GM19463 (cell line): Measurements from ENCODE around the gene FES.

Experiments used
- ATAC-seq: cut with Tn5 transposase; IDR thresholded peaks from one replicate; pipeline ENCODE4 v1.9.1; 2021; ENCODE audit warnings: mild to moderate bottlenecking, moderate library complexity; ENCODE audit not compliant: unreplicated experiment

The FES gene

DNA sequence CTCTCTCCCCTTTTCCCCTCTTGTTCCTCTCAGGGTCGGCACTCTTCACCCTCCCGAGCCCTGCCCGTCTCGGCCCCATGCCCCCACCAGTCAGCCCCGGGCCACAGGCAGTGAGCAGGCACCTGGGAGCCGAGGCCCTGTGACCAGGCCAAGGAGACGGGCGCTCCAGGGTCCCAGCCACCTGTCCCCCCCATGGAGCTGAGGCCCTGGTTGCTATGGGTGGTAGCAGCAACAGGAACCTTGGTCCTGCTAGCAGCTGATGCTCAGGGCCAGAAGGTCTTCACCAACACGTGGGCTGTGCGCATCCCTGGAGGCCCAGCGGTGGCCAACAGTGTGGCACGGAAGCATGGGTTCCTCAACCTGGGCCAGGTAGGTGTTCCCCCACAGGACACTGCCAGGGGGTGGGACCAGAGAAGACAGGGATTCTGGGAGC is 8.7 kb upstream of the FES start:
- ATAC-seq = no peak

- no peak for ATAC-seq
Observed at GRCh38 chr15:90876046-90876445, 8.3 kb upstream of the FES start.

DNA sequence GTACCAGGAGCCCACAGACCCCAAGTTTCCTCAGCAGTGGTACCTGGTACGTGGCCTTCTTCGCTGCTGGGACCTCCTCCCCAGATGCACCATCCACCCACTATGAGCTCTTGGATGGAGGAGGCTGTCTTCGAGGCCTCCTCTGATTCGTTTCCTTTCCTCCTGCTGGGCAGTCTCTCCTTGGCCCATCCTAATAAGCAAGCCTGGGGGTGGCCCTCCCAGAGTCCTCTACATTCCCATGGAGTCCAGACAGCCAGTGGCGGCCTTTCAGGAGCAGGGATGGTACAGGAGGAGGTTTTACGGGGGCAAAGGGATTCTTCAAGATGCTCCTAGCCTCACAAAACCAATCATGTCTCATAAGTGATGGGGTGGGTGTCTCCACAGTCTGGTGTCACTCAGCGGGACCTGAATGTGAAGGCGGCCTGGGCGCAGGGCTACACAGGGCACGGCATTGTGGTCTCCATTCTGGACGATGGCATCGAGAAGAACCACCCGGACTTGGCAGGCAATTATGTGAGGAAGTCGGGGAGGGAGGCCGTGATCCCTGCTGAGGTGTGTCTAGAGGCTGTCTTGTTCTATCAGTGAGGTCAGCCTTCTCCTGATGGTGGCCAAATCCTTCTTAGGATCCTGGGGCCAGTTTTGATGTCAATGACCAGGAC is 7.7 kb upstream of the FES start:
- no peak for ATAC-seq

DNA sequence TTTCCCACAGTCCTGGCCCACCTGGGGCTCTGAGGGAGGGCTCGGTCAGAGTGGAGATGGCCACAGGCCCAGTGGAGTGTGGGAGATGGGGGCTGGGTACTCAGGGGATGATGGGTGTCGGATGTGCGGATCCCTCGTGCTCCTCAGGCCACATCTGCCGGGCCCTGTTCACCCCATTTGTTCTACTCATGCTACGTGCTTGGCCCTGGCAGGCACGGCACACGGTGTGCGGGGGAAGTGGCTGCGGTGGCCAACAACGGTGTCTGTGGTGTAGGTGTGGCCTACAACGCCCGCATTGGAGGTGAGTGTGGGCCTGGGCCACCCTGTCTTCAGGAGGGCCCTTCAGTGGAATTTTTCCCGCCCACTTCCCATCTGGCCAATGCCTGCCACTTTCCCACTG is 7.0 kb upstream of the FES start:
- no peak for ATAC-seq

DNA sequence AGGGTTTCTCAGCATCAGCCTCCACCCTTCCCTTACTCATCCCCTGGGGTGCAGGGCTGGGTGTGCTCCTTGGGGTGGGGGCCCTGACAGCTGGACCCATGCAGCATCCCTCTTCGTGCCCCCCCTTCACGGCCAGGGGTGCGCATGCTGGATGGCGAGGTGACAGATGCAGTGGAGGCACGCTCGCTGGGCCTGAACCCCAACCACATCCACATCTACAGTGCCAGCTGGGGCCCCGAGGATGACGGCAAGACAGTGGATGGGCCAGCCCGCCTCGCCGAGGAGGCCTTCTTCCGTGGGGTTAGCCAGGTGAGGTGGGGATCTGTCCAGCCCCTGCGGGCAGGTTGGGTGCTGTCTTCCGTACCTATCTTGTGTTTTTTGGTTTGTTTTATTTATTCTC is 6.3 kb upstream of the FES start:
- no peak for ATAC-seq

DNA sequence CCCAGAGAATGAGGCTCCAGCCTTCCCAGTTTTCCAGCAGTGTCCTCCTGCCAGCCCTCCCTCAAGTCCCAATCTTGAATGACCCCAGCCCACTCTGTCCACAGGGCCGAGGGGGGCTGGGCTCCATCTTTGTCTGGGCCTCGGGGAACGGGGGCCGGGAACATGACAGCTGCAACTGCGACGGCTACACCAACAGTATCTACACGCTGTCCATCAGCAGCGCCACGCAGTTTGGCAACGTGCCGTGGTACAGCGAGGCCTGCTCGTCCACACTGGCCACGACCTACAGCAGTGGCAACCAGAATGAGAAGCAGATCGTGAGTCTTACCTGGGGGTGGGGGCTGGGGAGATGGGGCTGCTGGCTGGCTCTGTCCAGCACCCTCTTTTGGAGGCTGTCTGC is 5.6 kb upstream of the FES start:
- no peak for ATAC-seq

- no peak for ATAC-seq
Observed at GRCh38 chr15:90879730-90880366, 4.5 kb upstream of the FES start.

DNA sequence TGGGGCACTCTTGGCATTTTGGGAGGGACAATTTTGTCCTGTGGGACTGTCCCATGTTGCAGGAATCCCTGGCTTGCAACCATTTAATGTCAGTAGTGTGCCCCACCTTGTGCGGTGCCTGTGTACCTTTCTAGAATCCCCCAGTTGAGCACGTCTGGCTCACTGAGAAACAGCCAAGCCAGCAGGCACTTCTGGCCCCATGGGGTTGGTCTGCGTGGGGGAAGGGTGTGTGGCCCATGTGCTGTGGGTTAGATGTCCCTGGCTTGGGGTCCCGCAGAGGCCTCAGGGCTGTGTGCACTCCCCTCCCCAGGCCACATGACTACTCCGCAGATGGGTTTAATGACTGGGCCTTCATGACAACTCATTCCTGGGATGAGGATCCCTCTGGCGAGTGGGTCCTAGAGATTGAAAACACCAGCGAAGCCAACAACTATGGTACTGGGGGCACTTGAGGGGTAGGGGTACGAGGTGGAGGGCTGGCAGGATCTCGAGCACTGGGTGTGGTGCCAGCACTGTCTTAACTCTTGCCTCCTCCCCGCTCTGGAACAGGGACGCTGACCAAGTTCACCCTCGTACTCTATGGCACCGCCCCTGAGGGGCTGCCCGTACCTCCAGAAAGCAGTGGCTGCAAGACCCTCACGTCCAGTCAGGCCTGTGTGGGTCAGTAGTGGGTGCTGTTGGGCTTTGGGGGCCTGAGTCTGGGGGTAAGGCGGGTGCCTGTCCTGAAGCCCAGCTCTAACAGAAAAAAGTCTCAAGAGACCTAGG is 3.7 kb upstream of the FES start:
- ATAC-seq = no peak

- ATAC-seq = no peak
Observed at GRCh38 chr15:90881181-90881977, 2.9 kb upstream of the FES start.

DNA sequence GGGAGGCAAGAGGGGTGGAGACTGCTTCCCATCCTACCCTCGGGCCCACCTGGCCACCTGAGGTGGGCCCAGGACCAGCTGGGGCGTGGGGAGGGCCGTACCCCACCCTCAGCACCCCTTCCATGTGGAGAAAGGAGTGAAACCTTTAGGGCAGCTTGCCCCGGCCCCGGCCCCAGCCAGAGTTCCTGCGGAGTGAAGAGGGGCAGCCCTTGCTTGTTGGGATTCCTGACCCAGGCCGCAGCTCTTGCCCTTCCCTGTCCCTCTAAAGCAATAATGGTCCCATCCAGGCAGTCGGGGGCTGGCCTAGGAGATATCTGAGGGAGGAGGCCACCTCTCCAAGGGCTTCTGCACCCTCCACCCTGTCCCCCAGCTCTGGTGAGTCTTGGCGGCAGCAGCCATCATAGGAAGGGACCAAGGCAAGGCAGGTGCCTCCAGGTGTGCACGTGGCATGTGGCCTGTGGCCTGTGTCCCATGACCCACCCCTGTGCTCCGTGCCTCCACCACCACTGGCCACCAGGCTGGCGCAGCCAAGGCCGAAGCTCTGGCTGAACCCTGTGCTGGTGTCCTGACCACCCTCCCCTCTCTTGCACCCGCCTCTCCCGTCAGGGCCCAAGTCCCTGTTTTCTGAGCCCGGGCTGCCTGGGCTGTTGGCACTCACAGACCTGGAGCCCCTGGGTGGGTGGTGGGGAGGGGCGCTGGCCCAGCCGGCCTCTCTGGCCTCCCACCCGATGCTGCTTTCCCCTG is 2.2 kb upstream of the FES start:
- ATAC-seq = no peak

DNA sequence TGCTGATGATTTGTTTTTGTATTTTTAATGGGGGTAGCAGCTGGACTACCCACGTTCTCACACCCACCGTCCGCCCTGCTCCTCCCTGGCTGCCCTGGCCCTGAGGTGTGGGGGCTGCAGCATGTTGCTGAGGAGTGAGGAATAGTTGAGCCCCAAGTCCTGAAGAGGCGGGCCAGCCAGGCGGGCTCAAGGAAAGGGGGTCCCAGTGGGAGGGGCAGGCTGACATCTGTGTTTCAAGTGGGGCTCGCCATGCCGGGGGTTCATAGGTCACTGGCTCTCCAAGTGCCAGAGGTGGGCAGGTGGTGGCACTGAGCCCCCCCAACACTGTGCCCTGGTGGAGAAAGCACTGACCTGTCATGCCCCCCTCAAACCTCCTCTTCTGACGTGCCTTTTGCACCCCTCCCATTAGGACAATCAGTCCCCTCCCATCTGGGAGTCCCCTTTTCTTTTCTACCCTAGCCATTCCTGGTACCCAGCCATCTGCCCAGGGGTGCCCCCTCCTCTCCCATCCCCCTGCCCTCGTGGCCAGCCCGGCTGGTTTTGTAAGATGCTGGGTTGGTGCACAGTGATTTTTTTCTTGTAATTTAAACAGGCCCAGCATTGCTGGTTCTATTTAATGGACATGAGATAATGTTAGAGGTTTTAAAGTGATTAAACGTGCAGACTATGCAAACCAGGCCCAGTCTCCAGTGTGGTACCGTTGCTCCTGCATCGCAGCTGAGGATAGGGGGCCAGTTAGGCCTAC is 1.4 kb upstream of the FES start:
- no peak for ATAC-seq

DNA sequence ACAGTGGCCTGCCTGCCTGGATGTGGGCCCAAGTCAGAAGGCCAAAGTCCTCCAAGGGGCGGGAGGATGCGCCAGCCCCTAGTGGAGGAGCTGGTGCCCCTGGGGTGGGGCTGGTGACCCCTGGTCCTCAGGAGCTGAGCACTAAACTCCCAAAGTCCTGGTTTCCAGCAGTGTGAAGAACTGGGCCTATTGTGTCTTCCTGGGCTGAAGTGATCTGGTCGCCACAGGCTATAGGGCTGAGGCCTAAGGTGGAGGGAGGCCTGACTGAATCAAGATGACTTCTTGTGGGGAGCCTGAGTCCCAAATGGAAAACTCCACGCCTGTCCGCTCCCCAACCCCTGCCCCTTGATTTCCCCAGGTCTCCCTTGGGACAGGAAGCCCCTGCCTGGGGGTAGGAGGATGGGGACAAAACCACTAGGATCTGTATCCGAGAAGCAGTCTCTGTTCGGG is 753 bp upstream of the FES start:
- ATAC-seq = no peak

- peak; percentile 3 for ATAC-seq
Observed at GRCh38 chr15:90884719-90885431, 571 bp downstream of the FES start.

- peak; percentile 9 for ATAC-seq
Observed at GRCh38 chr15:90885432-90886290, 1.4 kb downstream of the FES start.

DNA sequence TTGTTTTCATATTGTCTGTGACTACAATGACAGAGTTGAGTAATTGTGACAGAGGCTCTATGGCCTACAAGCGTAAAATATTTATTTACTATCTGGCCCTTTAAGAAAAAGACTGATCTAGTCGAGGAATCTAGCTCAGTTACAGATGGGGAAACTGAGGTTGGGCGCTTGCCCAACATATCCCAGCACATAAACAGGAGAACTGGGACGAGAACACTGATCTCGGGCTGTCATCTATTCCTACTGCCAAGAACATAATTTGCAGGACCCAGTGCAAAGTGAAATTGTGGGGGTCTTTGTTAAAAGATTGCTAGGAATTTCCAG is 1.9 kb downstream of the FES start:
- ATAC-seq = no peak

DNA sequence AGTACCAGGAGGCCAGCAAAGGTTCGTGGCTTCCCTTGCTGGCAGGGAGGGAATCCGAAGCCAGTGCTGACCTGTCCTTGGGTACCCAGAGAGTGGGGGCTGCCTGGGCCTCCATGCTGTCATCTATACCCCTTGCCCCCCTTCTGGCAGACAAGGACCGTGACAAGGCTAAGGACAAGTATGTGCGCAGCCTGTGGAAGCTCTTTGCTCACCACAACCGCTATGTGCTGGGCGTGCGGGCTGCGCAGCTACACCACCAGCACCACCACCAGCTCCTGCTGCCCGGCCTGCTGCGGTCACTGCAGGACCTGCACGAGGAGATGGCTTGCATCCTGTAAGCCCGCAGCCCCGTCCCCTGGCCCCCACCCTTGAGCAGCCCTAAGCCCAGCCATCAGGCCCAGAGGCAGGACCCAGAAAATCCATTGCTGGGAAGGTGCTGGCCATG is 2.8 kb downstream of the FES start:
- no peak for ATAC-seq

DNA sequence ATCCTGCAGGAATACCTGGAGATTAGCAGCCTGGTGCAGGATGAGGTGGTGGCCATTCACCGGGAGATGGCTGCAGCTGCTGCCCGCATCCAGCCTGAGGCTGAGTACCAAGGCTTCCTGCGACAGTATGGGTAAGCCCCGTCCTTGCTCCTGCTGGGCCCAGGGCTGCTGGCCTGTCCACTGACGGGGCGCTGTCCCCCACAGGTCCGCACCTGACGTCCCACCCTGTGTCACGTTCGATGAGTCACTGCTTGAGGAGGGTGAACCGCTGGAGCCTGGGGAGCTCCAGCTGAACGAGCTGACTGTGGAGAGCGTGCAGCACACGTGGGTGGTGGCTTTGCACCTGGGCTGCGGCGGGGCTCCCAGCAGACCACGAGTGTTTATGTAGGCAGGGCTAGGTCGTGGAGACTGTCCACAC is 5.0 kb downstream of the FES start:
- no peak for ATAC-seq

- no peak for ATAC-seq
Observed at GRCh38 chr15:90889736-90890456, 5.6 kb downstream of the FES start.
